Right hindlimb (tissue), 1 donor: ENCODE results near the gene SHQ1.
"Not testable (repeated sequence)": the region's sequence is repeated elsewhere in the genome, so short reads cannot be mapped to it uniquely, and the experiment has no call there.

ENCODE experiments used
- DNase-seq: peaks from one replicate; pipeline ENCODE4 v3.0.0-alpha.2; 2018

Gene SHQ1

GRCh38 chr3:72745146-72745999, 102.9 kb downstream of the SHQ1 start:
- DNase-seq = no peak

- no peak for DNase-seq
Measured at GRCh38 chr3:72744330-72744729, 103.9 kb downstream of the SHQ1 start.

- no peak for DNase-seq
Measured at GRCh38 chr3:72739531-72740466, 108.4 kb downstream of the SHQ1 start.

GRCh38 chr3:72738752-72739530, 109.3 kb downstream of the SHQ1 start:
- DNase-seq = peak; percentile 59

- not testable (repeated sequence) for DNase-seq
Measured at GRCh38 chr3:72735072-72735471, 113.2 kb downstream of the SHQ1 start.

- DNase-seq = no peak
Measured at GRCh38 chr3:72733676-72734075, 114.6 kb downstream of the SHQ1 start.

- not testable (repeated sequence) for DNase-seq
Measured at GRCh38 chr3:72732666-72733345, 115.4 kb downstream of the SHQ1 start.

GRCh38 chr3:72728958-72729467, 119.2 kb downstream of the SHQ1 start:
- no peak for DNase-seq

GRCh38 chr3:72728329-72728889, 119.8 kb downstream of the SHQ1 start:
- no peak for DNase-seq

- DNase-seq = no peak
Measured at GRCh38 chr3:72727726-72728125, 120.5 kb downstream of the SHQ1 start.

GRCh38 chr3:72727172-72727571, 121.1 kb downstream of the SHQ1 start:
- peak; percentile 72 for DNase-seq

GRCh38 chr3:72725229-72725628, 123.0 kb downstream of the SHQ1 start:
- DNase-seq = no peak

GRCh38 chr3:72724070-72724469, 124.2 kb downstream of the SHQ1 start:
- no peak for DNase-seq

- no peak for DNase-seq
Measured at GRCh38 chr3:72722930-72723726, 125.1 kb downstream of the SHQ1 start.

GRCh38 chr3:72721683-72722381, 126.4 kb downstream of the SHQ1 start:
- no peak for DNase-seq

- DNase-seq = no peak
Measured at GRCh38 chr3:72720566-72720965, 127.7 kb downstream of the SHQ1 start.

GRCh38 chr3:72719137-72719536, 129.1 kb downstream of the SHQ1 start:
- no peak for DNase-seq

- not testable (repeated sequence) for DNase-seq
Measured at GRCh38 chr3:72714135-72714534, 134.1 kb downstream of the SHQ1 start.

GRCh38 chr3:72710471-72710870, 137.8 kb downstream of the SHQ1 start:
- DNase-seq = not testable (repeated sequence)

- DNase-seq = no peak
Measured at GRCh38 chr3:72708441-72708840, 139.8 kb downstream of the SHQ1 start.
